ENCODE data around the gene SLX4IP.

GRCh38 chr20:10462516-10462915 is 27.4 kb downstream of the SLX4IP start:
- TF ChIP-seq, protein P1, sequence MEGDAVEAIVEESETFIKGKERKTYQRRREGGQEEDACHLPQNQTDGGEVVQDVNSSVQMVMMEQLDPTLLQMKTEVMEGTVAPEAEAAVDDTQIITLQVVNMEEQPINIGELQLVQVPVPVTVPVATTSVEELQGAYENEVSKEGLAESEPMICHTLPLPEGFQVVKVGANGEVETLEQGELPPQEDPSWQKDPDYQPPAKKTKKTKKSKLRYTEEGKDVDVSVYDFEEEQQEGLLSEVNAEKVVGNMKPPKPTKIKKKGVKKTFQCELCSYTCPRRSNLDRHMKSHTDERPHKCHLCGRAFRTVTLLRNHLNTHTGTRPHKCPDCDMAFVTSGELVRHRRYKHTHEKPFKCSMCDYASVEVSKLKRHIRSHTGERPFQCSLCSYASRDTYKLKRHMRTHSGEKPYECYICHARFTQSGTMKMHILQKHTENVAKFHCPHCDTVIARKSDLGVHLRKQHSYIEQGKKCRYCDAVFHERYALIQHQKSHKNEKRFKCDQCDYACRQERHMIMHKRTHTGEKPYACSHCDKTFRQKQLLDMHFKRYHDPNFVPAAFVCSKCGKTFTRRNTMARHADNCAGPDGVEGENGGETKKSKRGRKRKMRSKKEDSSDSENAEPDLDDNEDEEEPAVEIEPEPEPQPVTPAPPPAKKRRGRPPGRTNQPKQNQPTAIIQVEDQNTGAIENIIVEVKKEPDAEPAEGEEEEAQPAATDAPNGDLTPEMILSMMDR (IDR thresholded peaks at IDR 0.05), result no peak
- no peak for TF ChIP-seq POLR2A (IDR thresholded peaks at IDR 0.05)

All from esophagus squamous epithelium (tissue), 4 donors.